Neural progenitor cell (in vitro differentiated cells): ENCODE measurements around the gene EPB41L3. TPM values are rescaled to one million over a fixed set of nuclear protein-coding genes. Genes with fewer than 3 reads are reported as not detected.

Experiments used
- DNase-seq: peaks from one replicate; pipeline ENCODE4 v3.0.0-alpha.2; 2016; ENCODE audit warnings: low spot score
- H2AFZ ChIP-seq: fragments of 200-600 bp; sonication (generic); replicated peaks from 2 replicates; pipeline ENCODE4 v1.6.1; 2016; ENCODE audit warnings: antibody characterized with exemption
- H3F3A ChIP-seq: fragments of 200-600 bp; sonication (generic); 2 replicates; pipeline ENCODE4 v1.6.1; 2016; ENCODE audit warnings: antibody characterized with exemption, low read depth
- H3K27ac ChIP-seq: fragments of 200-600 bp; sonication (generic); 2 replicates; pipeline ENCODE4 v1.5.1; 2016; ENCODE audit warnings: mild to moderate bottlenecking
- H3K27me3 ChIP-seq: fragments of 200-600 bp; sonication (generic); 2 replicates; pipeline ENCODE4 v1.6.1; 2016; ENCODE audit warnings: mild to moderate bottlenecking, moderate library complexity
- H3K36me3 ChIP-seq: fragments of 200-600 bp; sonication (generic); 2 replicates; pipeline ENCODE4 v1.5.1; 2016
- H3K4me1 ChIP-seq: fragments of 200-600 bp; sonication (generic); 2 replicates; pipeline ENCODE4 v1.6.1; 2016; ENCODE audit warnings: mixed run types
- H3K4me2 ChIP-seq: fragments of 200-600 bp; sonication (generic); 2 replicates; pipeline ENCODE4 v1.6.1; 2016
- H3K4me3 ChIP-seq: fragments of 200-600 bp; sonication (generic); 2 replicates; pipeline ENCODE4 v1.5.1; 2016
- H3K79me2 ChIP-seq: fragments of 200-600 bp; sonication (generic); 2 replicates; pipeline ENCODE4 v1.6.1; 2016; ENCODE audit warnings: low read depth
- H3K9ac ChIP-seq: fragments of 200-600 bp; sonication (generic); 2 replicates; pipeline ENCODE4 v1.6.1; 2016
- H3K9me3 ChIP-seq: fragments of 200-600 bp; sonication (generic); 2 replicates; pipeline ENCODE4 v1.5.1; 2016; ENCODE audit warnings: low read depth
- H4K20me1 ChIP-seq: fragments of 200-600 bp; sonication (generic); 2 replicates; pipeline ENCODE4 v1.6.1; 2016; ENCODE audit warnings: low read depth
- H3K27ac Mint-ChIP-seq: 3 replicates; pipeline ENCODE4 v1.8.0; 2021; ENCODE audit warnings: mixed read lengths
- H3K27me3 Mint-ChIP-seq: 2 replicates; pipeline ENCODE4 v1.8.0; 2022; ENCODE audit warnings: low read depth, mild to moderate bottlenecking, inconsistent platforms, moderate library complexity, mixed read lengths; ENCODE audit not compliant: insufficient read depth
- H3K36me3 Mint-ChIP-seq: 3 replicates; pipeline ENCODE4 v1.8.0; 2021; ENCODE audit warnings: mixed read lengths
- H3K4me1 Mint-ChIP-seq: 3 replicates; pipeline ENCODE4 v1.8.0; 2021; ENCODE audit warnings: mixed read lengths
- H3K4me3 Mint-ChIP-seq: 3 replicates; pipeline ENCODE4 v1.8.0; 2021; ENCODE audit warnings: mild to moderate bottlenecking, moderate library complexity, mixed read lengths
- H3K9me3 Mint-ChIP-seq: 3 replicates; pipeline ENCODE4 v1.8.0; 2020; ENCODE audit warnings: mixed read lengths
- CTCF ChIP-seq: fragments of 200-600 bp; sonication (generic); IDR thresholded peaks from 2 replicates; pipeline ENCODE4 v1.5.1; 2017; ENCODE audit warnings: antibody characterized with exemption, mild to moderate bottlenecking
- EZH2 ChIP-seq: fragments of 200-600 bp; sonication (generic); IDR thresholded peaks from 2 replicates; pipeline ENCODE4 v1.6.1; 2017; ENCODE audit warnings: antibody characterized with exemption, mild to moderate bottlenecking, moderate library complexity
- EZH2phosphoT487 ChIP-seq: fragments of 200-600 bp; sonication (generic); IDR thresholded peaks from 2 replicates; pipeline ENCODE4 v1.6.1; 2017; ENCODE audit warnings: antibody characterized with exemption
- total RNA-seq: library from RNA; depleted of rRNA; stranded (reverse); fragments of >200 nt; gene quantifications from 2 replicates; pipeline ENCODE4 v1.2.3, GENCODE V29; 2015; ENCODE audit warnings: low replicate concordance

EPB41L3 gene
- total RNA-seq, 1 donor from 2014 or later, result 8.6 TPM

GRCh38 chr18:5422626-5423025 is 121.2 kb downstream of the EPB41L3 start:
- TF ChIP-seq EZH2phosphoT487 (no peak), CTCF (no peak), EZH2 (no peak)
- H3K27me3 Mint-ChIP-seq, result no peaks in the 10 kb centered on the region
- Histone ChIP-seq H4K20me1 (no peaks in the 10 kb centered on the region), H3K27ac (no peak overlapping the region), H3K9me3 (no peaks in the 10 kb centered on the region), H3K79me2 (no peaks in the 10 kb centered on the region), H3K9ac (no peak overlapping the region), H3K4me3 (no peak overlapping the region), H3K27me3 (no peaks in the 10 kb centered on the region), H3K4me1 (no peaks in the 10 kb centered on the region), H3K4me2 (no peak overlapping the region), H3F3A (no peaks in the 10 kb centered on the region), H2AFZ (no peak overlapping the region), H3K36me3 (no peaks in the 10 kb centered on the region)
- H3K36me3 Mint-ChIP-seq, result peaks cover 1% of the 10 kb centered on the region
- H3K27ac Mint-ChIP-seq, result no peak overlapping the region
- peaks cover 2% of the 10 kb centered on the region for H3K4me1 Mint-ChIP-seq
- H3K4me3 Mint-ChIP-seq, result no peak overlapping the region
- DNase-seq, result no peak
- H3K9me3 Mint-ChIP-seq, result no peaks in the 10 kb centered on the region

GRCh38 chr18:5421981-5422380 is 121.8 kb downstream of the EPB41L3 start:
- Histone ChIP-seq H3K36me3 (no peaks in the 10 kb centered on the region), H3K9ac (no peak overlapping the region), H4K20me1 (no peaks in the 10 kb centered on the region), H3F3A (no peaks in the 10 kb centered on the region), H3K4me2 (no peak overlapping the region), H3K79me2 (no peaks in the 10 kb centered on the region), H3K9me3 (no peaks in the 10 kb centered on the region), H3K27ac (no peak overlapping the region), H2AFZ (no peak overlapping the region), H3K4me3 (no peak overlapping the region), H3K4me1 (no peaks in the 10 kb centered on the region), H3K27me3 (no peaks in the 10 kb centered on the region)
- Mint-ChIP-seq H3K36me3 (no peaks in the 10 kb centered on the region), H3K9me3 (no peaks in the 10 kb centered on the region), H3K4me3 (no peak overlapping the region), H3K27ac (no peak overlapping the region), H3K4me1 (peaks cover 6% of the 10 kb centered on the region), H3K27me3 (no peaks in the 10 kb centered on the region)
- no peak for DNase-seq
- TF ChIP-seq EZH2, result no peak
- TF ChIP-seq EZH2phosphoT487, result no peak
- no peak for TF ChIP-seq CTCF

GRCh38 chr18:5420906-5421305 is 122.9 kb downstream of the EPB41L3 start:
- no peak for DNase-seq
- Histone ChIP-seq H3K36me3 (no peaks in the 10 kb centered on the region), H3K4me1 (no peaks in the 10 kb centered on the region), H4K20me1 (no peaks in the 10 kb centered on the region), H3K9ac (no peak overlapping the region), H3F3A (no peaks in the 10 kb centered on the region), H3K4me2 (no peak overlapping the region), H3K9me3 (no peaks in the 10 kb centered on the region), H3K4me3 (no peak overlapping the region), H2AFZ (no peak overlapping the region), H3K27ac (no peak overlapping the region), H3K27me3 (no peaks in the 10 kb centered on the region), H3K79me2 (no peaks in the 10 kb centered on the region)
- Mint-ChIP-seq H3K4me1 (peaks cover 9% of the 10 kb centered on the region), H3K4me3 (no peak overlapping the region), H3K27ac (no peak overlapping the region), H3K27me3 (no peaks in the 10 kb centered on the region), H3K36me3 (no peaks in the 10 kb centered on the region), H3K9me3 (no peaks in the 10 kb centered on the region)
- TF ChIP-seq EZH2 (no peak), CTCF (no peak), EZH2phosphoT487 (no peak)
